HG03280 (cell line): ENCODE data around the gene LRRC74B.
"Not testable (repeated sequence)": the region's sequence is repeated elsewhere in the genome, so short reads cannot be mapped to it uniquely, and the experiment has no call there.

Experiments used
- ATAC-seq: cut with Tn5 transposase; IDR thresholded peaks from one replicate; pipeline ENCODE4 v1.9.1; 2021; ENCODE audit warnings: mild to moderate bottlenecking, moderate library complexity; ENCODE audit not compliant: unreplicated experiment

LRRC74B gene, protein sequence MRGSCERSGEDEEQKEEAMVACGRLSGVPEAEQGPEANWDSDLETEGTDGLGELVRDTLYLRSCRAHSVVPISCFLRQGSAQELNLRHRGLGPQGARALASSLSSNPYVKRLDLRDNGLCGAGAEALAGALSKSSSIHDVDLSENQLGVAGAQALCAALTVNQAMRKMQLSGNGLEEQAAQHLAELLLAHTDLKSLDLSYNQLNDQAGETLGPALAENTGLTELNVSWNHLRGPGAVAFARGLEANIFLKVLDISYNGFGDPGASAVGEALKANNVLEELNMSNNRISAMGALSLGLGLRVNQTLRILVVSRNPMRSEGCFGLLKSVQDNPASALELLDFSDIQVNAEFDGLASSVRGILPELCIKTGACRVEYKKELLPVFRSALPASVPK

DNA sequence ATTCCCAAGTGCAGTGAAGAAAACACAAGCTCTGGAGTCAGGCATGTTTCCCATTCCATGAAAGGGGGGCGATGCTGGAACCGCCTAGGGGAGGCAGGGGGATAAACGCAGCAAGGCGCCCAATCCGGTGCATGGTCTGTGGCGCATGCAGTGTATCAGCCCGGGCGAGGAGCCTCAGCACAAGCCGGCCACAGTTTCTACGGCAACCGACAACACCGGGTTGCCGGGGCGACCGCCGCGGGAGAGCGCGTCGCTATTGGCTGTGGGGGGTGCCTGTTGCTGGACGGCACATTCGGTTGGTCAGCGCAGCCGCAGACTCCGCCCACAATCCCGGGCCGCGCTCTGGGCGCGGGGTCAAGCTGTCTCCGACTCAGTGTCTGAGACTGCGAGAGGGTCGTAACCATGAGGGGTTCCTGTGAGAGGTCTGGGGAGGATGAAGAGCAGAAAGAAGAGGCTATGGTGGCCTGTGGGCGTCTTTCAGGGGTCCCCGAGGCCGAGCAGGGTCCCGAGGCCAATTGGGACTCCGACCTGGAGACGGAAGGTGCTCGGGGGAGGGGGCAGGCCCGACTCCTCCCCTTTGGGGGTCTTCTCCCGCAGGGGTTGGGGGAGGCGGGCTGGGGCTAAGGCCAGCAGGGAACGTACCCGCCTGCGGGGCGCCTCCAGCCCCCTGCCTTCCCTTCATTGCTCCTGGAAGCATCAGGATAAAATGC is at the start of gene LRRC74B:
LRRC74B (plus strand) TSS at position 362 of the 710 bp plus-strand sequence; CDS start at position 403, 41 bp downstream.
- peak; percentile 86 for ATAC-seq

DNA sequence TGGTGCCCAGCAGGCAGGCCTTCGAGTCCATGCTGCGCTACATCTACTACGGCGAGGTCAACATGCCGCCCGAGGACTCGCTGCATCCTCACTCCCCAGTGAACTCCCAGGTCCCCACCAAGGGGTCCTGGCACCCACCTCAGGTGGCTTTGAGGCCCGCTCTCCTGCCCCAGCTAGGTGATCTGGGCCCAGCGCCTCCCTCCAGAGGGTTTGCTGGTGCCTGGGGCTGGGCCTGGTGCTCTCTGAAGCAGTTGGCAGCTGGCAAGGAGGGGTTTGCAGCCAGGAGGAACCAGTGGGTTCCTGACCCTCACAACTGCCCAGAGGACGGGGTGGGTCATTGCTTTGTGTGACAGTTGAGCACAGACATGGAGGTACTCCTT is 49.7 kb upstream of the LRRC74B start:
- no peak for ATAC-seq

DNA sequence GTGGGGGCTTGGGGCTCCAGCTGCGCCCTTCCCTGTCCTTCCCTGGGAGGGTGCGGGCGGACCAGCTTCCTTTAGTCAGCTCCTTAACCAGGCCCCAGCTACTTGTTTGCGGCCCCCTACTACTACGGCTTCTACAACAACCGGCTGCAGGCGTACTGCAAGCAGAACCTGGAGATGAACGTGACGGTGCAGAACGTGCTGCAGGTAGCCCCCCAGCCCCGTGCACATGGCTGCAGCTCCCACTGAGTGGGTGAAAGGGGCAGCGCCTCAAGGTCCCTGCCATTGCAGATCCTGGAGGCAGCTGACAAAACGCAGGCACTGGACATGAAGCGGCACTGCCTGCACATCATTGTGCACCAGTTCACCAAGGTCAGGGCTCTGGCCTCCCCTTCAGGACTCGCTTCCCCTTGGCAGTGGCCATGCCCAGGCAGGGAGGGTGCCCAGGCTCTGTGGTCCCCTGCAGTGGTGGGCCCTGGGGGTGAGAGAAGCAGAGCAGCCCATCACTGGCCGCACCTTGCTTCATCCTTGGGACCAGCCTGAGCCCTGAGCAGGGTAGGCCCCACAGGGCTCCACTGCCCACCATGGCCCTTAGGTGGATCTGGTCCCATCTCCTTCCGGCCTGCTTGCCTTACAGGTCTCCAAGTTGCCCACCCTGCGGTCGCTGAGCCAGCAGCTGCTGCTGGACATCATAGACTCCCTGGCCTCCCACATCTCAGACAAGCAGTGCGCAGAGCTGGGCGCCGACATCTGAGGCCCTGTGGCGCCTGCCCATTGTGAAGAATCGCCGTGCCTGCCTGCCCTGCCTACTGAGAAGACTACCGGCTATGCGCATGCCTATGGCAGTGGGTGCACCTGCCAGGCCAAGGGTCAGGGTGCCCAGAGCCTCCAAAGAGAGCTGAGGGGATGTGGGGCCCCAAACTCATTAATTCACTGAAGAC is 48.9 kb upstream of the LRRC74B start:
- no peak for ATAC-seq

DNA sequence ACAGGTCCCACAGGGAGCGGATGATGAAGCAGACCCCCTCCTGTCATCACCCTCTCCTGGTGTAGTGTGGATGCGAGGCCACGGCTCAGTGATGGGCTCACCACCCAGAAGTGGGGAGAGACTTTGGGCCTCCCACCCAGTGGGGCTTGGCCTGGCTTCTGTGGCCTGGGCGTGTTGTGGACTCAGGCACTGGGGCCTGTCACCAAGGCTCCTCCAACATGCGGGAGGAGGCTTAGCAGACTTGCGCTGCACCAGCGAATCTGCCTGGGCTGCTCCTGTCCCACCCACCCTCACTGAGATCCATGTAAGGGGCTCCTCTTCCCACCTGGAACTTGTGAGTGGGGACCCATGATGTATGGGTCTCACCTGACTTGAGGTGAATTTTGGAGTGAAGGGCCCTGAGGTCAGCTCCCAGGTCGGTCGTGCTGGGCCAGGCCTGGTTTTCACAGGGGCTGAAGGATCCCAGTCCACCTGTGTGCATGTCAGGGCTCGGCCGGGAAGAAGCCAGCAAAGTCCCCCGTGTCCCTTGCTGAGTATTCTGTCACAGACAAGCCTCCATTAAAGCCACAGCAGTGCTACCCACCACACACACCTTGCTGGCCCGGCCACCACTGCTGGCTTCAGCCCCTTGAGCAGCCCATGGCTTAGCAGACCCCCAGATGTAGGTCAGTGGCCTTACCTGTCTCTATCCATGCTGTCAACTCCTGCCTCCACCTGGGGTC is 48.0 kb upstream of the LRRC74B start:
- no peak for ATAC-seq

DNA sequence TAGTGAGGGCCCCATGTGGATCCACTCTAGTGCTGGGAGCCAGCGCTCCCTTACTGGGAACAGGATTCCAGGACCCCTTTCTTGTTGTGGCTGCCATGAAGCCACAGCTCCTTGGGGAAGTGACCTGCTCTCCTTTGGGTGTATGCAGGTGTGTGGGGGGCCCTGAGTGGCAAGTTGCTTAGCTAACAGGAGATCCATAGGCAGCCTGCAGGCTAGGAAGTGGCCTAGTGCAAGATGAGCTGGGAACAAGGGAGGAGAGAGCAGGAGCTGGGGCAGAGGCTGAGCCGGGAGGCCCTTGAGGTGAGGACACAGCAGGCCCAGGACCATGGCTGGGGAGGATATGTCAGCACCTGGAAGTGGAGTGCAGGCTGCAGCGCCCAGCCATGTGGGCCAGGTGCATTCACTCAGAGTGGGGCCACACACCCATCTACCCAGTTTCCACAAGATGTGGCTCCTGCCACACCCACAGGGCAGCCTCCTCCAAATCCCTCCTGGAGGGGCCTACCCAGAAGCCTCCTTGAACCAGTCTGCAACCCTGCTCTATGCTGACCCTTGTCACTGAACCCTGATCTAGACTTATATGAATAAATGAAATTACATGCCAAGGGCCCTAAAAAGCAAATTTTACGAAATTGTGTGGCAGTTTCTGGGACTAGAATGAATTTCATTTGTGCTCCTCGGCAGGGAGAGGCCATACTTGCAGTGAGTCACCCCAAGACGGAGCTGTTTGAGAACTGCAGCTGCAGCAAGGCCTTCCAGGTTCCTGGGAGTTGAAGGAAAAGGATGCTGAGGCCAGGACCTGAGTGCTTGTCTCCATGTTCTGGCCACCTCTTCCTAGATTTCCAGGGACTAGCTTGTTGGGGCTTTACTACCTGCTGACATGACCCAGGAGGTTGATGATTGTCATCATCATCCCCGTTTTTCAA is 47.1 kb upstream of the LRRC74B start:
- ATAC-seq = no peak

DNA sequence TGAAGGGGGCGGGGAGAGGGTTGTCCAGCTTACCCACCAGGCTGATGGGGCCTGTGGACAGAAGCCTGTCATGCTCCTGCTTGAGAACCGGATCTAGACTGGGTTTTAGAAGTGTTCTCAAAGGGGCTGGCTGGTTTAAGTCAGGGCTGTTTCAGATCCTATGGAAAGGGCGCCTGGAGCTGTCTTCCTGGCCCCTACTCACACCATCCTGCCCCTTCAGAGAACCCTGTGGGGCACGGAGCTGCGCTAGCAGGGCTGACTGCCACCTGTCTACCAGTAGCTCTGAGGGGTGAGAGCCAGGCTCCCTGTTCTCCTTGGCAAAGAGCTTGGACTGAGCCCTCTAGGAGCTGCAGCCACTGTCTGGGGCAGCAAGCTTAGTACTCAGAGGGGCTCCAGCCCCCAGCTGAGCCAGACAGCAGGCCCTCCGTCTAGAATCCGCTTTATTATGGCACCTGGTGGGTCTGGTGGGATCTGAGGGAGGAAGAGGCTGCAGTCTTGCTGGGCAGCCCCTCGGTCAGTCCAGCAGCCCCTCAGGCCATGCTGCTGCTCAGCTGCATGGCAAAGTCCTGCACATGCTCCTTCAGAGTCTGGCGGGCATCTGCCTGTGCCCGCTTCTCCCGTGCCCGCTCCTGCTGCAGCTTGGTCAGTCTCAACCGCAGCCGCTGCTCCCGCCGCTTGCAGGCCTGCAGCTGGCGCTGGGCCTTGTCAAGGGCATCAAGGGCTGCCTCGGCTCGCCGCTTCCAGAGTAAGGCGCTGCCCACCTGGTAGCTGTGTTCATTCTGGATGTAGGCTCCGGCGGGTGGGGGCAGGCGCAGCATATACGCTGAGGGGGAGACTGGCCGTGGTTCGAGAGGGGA is 46.2 kb upstream of the LRRC74B start:
- no peak for ATAC-seq

DNA sequence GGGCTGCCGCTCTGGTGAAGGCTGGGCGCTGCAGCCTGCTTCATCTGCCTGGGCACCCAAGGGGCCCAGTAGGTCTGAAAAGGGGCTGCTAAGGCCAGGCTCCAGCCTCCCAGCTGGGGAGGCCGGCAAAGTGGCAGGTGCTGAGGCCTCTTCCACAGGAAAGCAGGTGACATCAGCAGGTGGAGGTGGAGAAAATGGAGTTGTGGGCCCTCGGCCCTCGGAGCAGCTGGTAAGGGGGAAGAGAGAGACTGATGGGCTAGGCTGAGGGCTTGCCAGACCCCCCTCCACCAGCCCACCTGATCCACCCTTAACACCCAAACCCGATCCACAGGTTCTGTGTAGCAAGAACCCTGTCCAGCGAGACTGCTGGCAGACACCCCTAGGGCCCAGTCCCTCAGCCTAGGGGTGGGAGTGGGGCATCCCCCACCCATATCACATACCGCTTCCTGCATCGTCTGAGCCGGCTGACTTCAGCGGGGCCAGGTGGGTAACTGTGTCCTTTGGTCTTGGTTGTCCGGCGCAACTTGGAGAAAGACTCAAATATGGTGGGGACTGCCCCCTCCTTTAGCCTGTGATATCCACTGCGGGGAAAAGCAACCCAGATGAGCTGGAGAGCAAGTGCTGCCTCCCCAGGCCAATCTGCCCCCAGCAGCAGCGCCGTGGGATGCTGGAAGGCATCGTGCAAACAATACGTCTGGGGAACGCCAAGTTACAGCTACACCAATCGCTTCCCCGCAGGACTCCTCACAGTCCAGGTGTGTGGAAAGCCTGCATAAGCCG is 45.3 kb upstream of the LRRC74B start:
- no peak for ATAC-seq

DNA sequence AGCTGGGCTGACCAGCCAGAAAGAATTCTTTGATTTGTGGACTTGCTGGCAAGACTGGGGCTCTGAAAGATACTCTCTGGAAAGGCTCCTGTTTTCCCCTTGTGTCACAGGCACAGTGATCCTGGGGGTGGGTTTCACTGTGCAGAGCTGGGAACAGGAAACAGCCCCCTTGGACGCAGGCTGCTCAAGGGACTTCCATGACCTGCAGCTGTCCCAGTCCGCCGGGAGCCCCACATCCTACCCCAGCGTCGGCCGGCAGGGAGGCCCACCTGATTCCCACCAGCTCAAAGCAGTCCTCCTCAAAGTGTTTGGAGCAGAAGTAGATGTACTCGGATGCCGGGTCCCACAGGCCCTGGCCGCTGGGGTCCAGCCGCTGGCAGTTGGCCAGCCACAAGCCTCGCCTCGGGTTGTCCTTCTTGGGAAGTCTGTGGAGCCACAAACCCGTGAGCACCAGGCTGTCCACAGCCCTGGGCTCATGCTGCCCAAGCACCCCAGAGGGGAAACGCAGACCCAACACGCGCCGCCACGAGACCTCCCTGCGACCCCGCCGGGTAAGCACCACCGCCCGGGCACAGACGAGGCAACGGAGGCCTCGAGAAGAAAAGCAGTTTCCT is 44.7 kb upstream of the LRRC74B start:
- ATAC-seq = no peak

DNA sequence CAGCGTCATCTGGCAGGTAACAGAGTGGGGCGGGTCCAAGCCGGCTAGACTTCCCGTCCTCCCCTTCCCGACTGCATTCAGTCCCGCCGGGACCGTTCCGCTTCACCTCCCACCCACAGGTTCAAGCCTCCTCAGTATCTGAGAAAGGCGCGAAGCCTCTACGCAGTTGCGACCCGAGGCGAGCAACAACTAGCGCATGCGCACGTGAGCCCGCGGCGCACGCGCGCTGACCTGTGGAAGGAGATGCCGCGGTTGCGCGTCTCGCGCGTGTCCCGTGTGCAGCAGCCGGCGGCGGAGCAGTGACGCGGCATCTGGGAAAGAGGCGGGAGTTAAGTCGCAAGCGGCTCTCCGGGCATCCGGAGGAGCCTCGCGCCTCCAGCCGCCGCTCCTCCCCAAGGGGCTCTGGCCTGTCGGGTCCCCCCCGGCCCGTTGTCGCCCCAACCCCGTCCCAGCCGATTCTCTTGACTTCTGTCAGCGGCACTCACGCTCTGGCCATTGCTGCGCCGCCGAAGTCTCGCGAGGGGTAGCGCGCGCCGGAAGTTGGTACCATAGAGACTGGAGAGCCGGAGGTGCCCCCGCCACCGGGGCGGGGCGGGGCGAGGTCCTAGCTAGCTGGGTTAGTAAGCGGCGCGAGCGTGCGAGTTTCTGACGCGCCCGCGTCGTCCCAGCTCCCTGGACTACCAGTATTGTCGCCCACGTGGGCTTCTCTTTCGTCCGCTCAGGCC is 44.0 kb upstream of the LRRC74B start, which contains the start of gene THAP7:
THAP7 (minus strand) TSS at position 518 of the 725 bp plus-strand sequence; CDS start at position 311, 207 bp downstream.
- peak; percentile 89 for ATAC-seq

DNA sequence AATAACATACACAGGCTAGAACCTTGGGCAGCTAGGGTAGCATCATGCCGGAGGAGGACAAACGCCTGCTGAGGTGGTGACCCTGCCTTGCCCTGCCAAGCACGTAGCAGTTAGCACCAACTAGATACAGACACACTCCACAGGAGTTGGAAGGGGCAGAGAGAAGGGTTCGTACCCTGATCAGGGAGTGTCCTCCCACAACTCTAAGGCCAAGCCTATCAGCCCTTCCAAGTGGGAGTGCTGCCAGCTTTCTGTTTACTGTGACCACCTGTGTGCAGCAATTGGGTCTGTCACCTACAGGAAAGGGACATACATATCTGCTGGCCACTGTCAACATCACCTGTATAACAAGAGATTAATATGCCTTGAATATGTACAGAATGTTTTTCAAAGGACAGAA is 42.0 kb upstream of the LRRC74B start:
- no peak for ATAC-seq

DNA sequence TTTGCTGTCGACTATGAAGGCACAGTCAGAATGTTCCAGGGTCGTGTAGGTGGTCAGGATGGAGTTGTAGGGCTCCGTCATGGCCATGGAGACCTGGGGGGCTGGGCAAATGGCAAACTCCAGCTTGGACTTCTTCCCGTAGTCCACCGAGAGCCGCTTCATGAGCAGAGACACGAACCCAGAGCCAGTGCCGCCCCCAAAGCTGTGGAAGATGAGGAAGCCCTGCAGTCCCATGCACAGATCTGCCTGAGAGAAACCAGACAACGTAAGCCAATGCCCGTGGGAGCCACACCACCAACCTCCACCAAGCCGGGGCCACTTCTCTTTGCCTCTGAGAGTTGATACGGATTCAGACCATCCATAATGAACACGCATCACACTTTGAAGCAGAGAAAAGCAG is 36.5 kb upstream of the LRRC74B start:
- not testable (repeated sequence) for ATAC-seq

DNA sequence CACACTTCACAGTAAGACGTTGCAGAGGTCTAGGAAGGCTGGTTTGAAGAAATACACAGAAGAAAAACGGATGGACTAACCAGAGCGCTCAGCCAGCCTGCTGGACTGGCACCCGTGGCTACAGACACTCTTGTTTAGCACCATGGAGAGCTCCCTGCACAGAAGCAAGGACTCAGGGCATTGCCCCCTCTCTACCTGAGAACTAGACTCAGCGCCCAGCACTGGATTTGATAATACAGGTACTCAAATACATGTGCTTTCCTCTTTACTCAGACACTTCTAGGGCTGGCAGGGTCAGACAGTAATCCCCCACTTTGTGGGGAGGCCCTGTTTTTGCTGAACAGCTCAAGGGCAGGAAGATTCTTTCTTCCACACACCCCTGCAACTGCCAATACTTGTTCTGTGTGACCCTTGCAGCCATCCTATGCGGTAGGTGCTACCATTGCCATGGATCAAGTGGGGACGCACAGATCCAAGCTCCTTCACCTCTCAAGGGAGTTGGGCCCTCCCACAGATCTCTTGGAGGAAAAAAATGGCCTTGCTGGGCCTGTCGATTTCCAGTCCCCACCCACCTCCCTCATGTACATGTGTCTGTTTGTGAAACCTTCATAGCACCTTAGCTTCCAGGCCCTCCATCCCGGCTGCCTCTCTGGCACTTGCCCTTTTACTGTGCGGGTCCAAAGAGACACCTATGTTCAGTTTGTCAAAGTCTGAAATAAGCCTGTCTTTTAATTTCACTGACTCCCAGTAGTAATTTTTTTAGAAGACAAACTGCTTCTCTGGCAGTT is 35.9 kb upstream of the LRRC74B start:
- no peak for ATAC-seq

DNA sequence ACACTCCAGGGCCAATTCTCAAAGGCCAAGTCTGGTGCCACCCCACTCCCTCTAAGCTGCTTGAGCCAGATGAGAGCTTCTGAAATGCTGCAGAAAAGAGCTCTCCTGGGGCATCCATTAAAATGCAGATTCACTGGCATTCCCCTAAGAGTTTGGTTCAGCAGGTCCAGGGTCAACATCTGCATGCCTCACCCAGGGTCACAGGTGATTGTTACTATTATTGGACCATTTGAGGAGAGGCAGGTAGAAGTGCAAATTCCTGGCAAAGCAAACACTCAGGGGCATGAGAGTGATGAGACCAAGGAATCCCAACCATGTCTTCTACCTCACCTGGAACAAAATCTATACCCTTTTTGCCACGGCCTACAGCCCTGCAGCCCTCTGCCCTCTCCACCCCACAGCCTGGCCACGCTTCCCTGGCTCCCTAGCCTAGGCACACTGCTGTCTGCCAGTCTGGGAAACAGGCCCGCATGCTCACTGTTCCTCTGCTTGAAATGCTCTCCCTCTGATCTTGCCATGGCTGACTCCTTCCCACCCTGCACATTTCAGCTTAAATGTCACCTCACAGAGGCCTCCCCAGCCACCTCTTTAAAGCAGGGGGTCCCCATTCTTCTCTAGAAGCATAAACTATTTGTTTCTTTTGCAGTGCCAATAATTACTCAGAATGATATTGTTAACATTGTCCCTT is 35.2 kb upstream of the LRRC74B start:
- no peak for ATAC-seq

DNA sequence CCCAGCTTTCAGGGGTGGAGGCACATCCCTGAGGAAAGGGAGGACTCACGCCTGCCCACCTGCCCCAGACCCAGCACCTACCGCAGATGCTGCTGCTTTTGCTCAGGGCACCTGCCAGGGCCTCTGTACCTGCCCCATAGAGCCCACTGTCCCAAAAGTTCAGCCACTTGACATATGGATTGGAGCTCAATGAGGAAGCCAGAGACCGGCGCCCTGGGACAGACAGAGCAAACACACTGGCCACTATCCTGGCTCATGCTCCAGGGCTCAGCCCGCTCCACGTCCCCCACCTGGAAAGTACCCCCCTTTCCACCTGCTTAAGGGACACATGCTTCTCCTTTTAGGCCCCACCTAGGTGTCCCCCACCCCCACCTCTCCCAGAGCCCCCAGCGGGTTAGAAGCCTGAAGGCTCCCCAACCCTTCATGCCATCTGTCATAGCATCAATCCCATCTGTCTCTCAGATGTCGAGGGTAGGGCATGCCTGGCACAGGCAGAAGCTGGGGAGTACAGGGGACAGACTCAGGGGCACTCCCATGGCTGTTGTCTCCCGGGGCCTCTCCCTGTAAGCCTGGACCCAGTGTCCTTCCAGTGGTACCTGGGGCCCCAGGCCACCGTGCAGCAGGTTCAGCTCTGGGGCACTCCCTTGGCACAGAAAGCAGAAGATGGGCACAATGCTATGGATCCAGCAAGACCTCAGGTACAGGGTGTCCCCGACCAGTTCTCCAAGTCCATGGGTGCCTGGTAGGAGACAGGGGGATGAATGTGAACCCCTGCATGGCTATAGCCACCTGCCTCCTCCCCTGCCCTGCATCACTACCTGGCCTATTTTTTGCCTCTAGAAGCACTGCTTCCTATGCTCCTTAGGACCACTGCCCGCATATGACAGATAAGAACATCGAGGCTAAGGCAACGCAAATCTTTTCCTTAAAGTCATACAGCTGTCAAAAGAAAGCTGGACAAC is 33.0 kb upstream of the LRRC74B start:
- ATAC-seq = no peak
